GM19395 (cell line): ENCODE measurements around the gene KRT6A.
"Not testable (repeated sequence)": the region's sequence is repeated elsewhere in the genome, so short reads cannot be mapped to it uniquely, and the experiment has no call there.

Experiments
- ATAC-seq: cut with Tn5 transposase; IDR thresholded peaks from one replicate; pipeline ENCODE4 v1.9.1; 2021; ENCODE audit warnings: mild to moderate bottlenecking, moderate library complexity; ENCODE audit not compliant: unreplicated experiment

The KRT6A gene

GRCh38 chr12:52506858-52507715 lies 14.0 kb upstream of the KRT6A start:
- no peak for ATAC-seq

- no peak for ATAC-seq
Measured at GRCh38 chr12:52502877-52503276, 9.8 kb upstream of the KRT6A start.

- no peak for ATAC-seq
Measured at GRCh38 chr12:52501490-52501889, 8.4 kb upstream of the KRT6A start.

- ATAC-seq: not testable (repeated sequence)
Measured at GRCh38 chr12:52500574-52500973, 7.5 kb upstream of the KRT6A start.

- ATAC-seq: no peak
Measured at GRCh38 chr12:52499806-52500560, 6.9 kb upstream of the KRT6A start.

- no peak for ATAC-seq
Measured at GRCh38 chr12:52498946-52499345, 5.9 kb upstream of the KRT6A start.

- ATAC-seq: no peak
Measured at GRCh38 chr12:52497975-52498374, 4.9 kb upstream of the KRT6A start.

GRCh38 chr12:52496590-52497071 lies 3.6 kb upstream of the KRT6A start:
- no peak for ATAC-seq

GRCh38 chr12:52496054-52496453 lies 3.0 kb upstream of the KRT6A start:
- no peak for ATAC-seq

- ATAC-seq: no peak
Measured at GRCh38 chr12:52495389-52495788, 2.3 kb upstream of the KRT6A start.

- no peak for ATAC-seq
Measured at GRCh38 chr12:52494518-52494917, 1.5 kb upstream of the KRT6A start.

- no peak for ATAC-seq
Measured at GRCh38 chr12:52494100-52494499, 1.0 kb upstream of the KRT6A start.

GRCh38 chr12:52492405-52492804 lies 652 bp downstream of the KRT6A start:
- not testable (repeated sequence) for ATAC-seq

- not testable (repeated sequence) for ATAC-seq
Measured at GRCh38 chr12:52491495-52491894, 1.6 kb downstream of the KRT6A start.

GRCh38 chr12:52488736-52489135 lies 4.3 kb downstream of the KRT6A start:
- ATAC-seq: no peak

GRCh38 chr12:52487744-52488443 lies 5.2 kb downstream of the KRT6A start:
- not testable (repeated sequence) for ATAC-seq

- ATAC-seq: no peak
Measured at GRCh38 chr12:52487211-52487610, 5.8 kb downstream of the KRT6A start.

GRCh38 chr12:52486166-52487105 lies 6.6 kb downstream of the KRT6A start:
- no peak for ATAC-seq

- no peak for ATAC-seq
Measured at GRCh38 chr12:52480073-52480472, 13.0 kb downstream of the KRT6A start.

GRCh38 chr12:52477651-52478050 lies 15.4 kb downstream of the KRT6A start:
- no peak for ATAC-seq
